ENCODE results near the gene TMEM238.

Gene TMEM238

DNA sequence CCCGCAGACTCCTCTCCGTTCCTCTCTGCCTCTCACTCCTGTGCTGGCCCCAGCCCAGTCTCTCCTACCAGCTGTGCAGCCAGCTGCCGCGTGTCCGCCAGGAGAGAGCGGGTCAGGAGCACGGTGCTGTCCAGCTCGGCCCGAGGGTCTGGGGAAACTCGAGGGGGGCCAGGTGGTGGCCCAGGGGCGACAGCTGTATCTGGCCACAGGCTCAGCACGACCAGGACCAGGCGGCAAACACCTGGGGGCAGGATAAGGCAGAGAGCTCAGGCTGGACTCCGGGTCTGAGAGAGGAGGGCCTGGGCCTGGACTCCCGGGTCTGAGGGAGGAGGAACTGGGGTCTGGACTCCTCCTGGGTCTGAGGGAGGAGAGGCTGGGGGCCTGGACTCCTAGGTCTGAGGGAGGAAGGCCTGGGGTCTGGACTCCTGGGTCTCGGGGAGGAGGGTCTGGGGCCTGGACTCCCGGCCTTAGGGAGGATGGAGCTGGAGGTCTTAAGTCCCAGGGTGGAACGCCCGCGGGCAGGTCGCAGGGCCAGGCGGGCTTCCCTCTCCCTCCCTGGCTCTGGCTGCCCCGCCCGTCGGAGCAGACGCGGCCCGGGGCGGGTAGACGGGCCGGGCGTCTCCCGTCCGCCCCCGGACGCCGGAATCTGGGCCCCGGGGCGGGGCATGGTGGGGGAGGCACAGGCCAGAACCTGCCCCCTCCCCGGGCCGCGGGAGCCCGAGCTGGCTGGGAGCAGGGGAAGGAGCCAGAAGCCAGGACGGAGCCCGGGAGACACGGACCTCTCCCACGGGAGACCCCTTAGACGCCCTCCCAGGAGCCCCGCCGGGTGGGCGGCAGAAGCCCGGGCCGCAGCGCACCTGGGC, 15.2 kb downstream of the TMEM238 start:
- H4K8ac ChIP-seq (ENCODE audit: low read depth, low read length) = peak overlapping the region; percentile 67
- H4K12ac ChIP-seq (ENCODE audit: low read depth, low read length) = peak overlapping the region; percentile 0
- no peak overlapping the region for H3K23ac ChIP-seq (ENCODE audit: low read length)
- H3K18ac ChIP-seq (ENCODE audit: low read length) = peak overlapping the region; percentile 74
- DNase-seq = peak in 1 of 2 donors; percentile 55
- no peaks in the 10 kb centered on the region for H3K27me3 ChIP-seq (ENCODE audit: insufficient read depth, low read length)
- no CpG with 5 or more reads among the region's 54 CpGs for WGBS (ENCODE audit: extremely low coverage, insufficient coverage, insufficient read length)
- H3K9ac ChIP-seq (ENCODE audit: low read length) = peak overlapping the region; percentile 52
- H4K91ac ChIP-seq (ENCODE audit: low read depth, low read length) = peak overlapping the region; percentile 72
- peaks cover 21 to 25% of the 10 kb centered on the region in 2 experiments for H3K36me3 ChIP-seq (ENCODE audit: control insufficient read depth in 1 of 2, insufficient read depth in 2 of 2, low read length in 2 of 2)
- H3K79me2 ChIP-seq (ENCODE audit: control insufficient read depth, insufficient read depth, low read length, poor library complexity) = peaks cover 14% of the 10 kb centered on the region
- H2AK5ac ChIP-seq (ENCODE audit: low read length) = peak overlapping the region; percentile 6
- peak overlapping the region; percentile 32 for H2AFZ ChIP-seq (ENCODE audit: insufficient read depth, low read length, poor library complexity)
- no peaks in the 10 kb centered on the region for H3K9me3 ChIP-seq (ENCODE audit: insufficient read depth, low read depth, low read length)
- peak overlapping the region; percentile 53 for H2BK12ac ChIP-seq (ENCODE audit: low read length)
- H2BK5ac ChIP-seq (ENCODE audit: low read depth, low read length, poor library complexity) = peak overlapping the region; percentile 50
- peak overlapping the region; percentile 60 for H3K4me2 ChIP-seq (ENCODE audit: low read length)
- peaks cover 29 to 34% of the 10 kb centered on the region in 2 experiments for H3K4me1 ChIP-seq (ENCODE audit: control insufficient read depth in 1 of 2, insufficient read depth in 2 of 2, low read length in 2 of 2)
- H3K14ac ChIP-seq (ENCODE audit: low read length) = peak overlapping the region; percentile 62
- peak overlapping the region; percentile 0 for H3K4ac ChIP-seq (ENCODE audit: low read depth, low read length)
- peak overlapping the region; percentile 72 for H3K27ac ChIP-seq (ENCODE audit: low read depth, low read length)
- H2BK120ac ChIP-seq (ENCODE audit: insufficient read depth, low read length, poor library complexity) = peak overlapping the region; percentile 33
- H3K79me1 ChIP-seq (ENCODE audit: low read length) = peaks cover 39% of the 10 kb centered on the region
- peak overlapping the region; percentile 70 for H3K4me3 ChIP-seq (ENCODE audit: low read depth, low read length)

DNA sequence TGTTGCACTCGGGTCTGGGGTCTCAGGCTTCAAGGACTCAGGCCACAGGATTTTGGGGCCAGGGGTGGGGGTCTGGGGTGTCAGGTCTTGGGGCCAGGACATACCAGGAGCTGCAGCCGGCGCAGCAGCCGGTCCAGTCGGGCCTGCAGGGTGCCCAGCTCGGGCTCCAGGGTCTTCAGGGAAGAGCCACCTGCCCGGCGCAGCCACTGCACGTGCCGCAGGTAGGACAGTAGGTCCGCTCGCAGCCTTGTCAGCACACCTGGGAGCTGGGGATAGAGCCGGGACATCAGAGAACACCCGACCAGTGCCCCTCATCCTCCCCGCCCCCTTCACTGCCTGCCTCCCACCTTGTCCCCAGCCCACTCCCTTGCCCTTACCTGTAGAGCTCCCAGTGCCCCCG, 16.0 kb downstream of the TMEM238 start:
- WGBS (ENCODE audit: extremely low coverage, insufficient coverage, insufficient read length) = no CpG with 5 or more reads among the region's 16 CpGs
- Histone ChIP-seq H3K4ac (ENCODE audit: low read depth, low read length) (no peak overlapping the region), H2AFZ (ENCODE audit: insufficient read depth, low read length, poor library complexity) (no peak overlapping the region)

DNA sequence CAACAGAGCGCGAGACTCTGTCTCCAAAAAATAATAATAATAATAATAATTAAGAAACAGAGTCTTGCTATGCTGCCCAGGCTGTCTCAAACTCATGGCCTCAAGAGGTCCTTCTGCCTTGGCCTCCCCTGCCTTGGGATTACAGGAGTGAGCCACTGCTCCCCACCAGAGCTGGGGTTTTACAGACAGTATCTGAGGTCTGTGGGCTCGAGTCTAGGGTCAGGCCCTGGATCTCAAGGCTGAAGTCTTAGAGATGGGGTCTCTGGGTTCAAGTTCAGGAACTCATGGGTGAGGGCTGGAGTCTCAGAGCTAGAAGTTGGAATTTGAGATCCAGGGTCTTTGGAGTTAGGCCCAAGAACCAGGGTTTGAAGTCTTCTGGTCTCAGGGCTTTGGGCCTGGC, 17.3 kb downstream of the TMEM238 start:
- Histone ChIP-seq H2AFZ (ENCODE audit: insufficient read depth, low read length, poor library complexity) (no peak overlapping the region), H4K8ac (ENCODE audit: low read depth, low read length) (no peak overlapping the region), H3K4me2 (ENCODE audit: low read length) (no peak overlapping the region), H3K27ac (ENCODE audit: low read depth, low read length) (no peak overlapping the region), H3K79me1 (ENCODE audit: low read length) (peaks cover 25% of the 10 kb centered on the region), H3K14ac (ENCODE audit: low read length) (no peak overlapping the region), H2AK5ac (ENCODE audit: low read length) (no peak overlapping the region), H2BK12ac (ENCODE audit: low read length) (no peak overlapping the region), H3K36me3 (ENCODE audit: control insufficient read depth in 1 of 2, insufficient read depth in 2 of 2, low read length in 2 of 2) (peaks cover 21 to 25% of the 10 kb centered on the region in 2 experiments), H3K27me3 (ENCODE audit: insufficient read depth, low read length) (no peaks in the 10 kb centered on the region), H3K9ac (ENCODE audit: low read length) (no peak overlapping the region), H3K4me3 (ENCODE audit: low read depth, low read length) (no peak overlapping the region), H2BK120ac (ENCODE audit: insufficient read depth, low read length, poor library complexity) (no peak overlapping the region), H3K79me2 (ENCODE audit: control insufficient read depth, insufficient read depth, low read length, poor library complexity) (peaks cover 14% of the 10 kb centered on the region), H3K4me1 (ENCODE audit: control insufficient read depth in 1 of 2, insufficient read depth in 2 of 2, low read length in 2 of 2) (peaks cover 15 to 16% of the 10 kb centered on the region in 2 experiments), H2BK5ac (ENCODE audit: low read depth, low read length, poor library complexity) (no peak overlapping the region), H3K23ac (ENCODE audit: low read length) (no peak overlapping the region), H4K91ac (ENCODE audit: low read depth, low read length) (no peak overlapping the region), H3K18ac (ENCODE audit: low read length) (no peak overlapping the region), H3K9me3 (ENCODE audit: insufficient read depth, low read depth, low read length) (no peaks in the 10 kb centered on the region), H3K4ac (ENCODE audit: low read depth, low read length) (no peak overlapping the region), H4K12ac (ENCODE audit: low read depth, low read length) (no peak overlapping the region)
- no peak for DNase-seq
- no CpG with 5 or more reads among the region's 3 CpGs for WGBS (ENCODE audit: extremely low coverage, insufficient coverage, insufficient read length)

More for the DNA sequence above, 16.0 kb downstream of the TMEM238 start:
- Histone ChIP-seq H3K27me3 (ENCODE audit: insufficient read depth, low read length) (no peaks in the 10 kb centered on the region), H2AK5ac (ENCODE audit: low read length) (no peak overlapping the region), H2BK12ac (ENCODE audit: low read length) (no peak overlapping the region), H2BK120ac (ENCODE audit: insufficient read depth, low read length, poor library complexity) (no peak overlapping the region), H3K4me3 (ENCODE audit: low read depth, low read length) (no peak overlapping the region), H3K4me1 (ENCODE audit: control insufficient read depth in 1 of 2, insufficient read depth in 2 of 2, low read length in 2 of 2) (peaks cover 22 to 25% of the 10 kb centered on the region in 2 experiments), H3K79me1 (ENCODE audit: low read length) (peaks cover 31% of the 10 kb centered on the region), H3K9ac (ENCODE audit: low read length) (no peak overlapping the region), H4K91ac (ENCODE audit: low read depth, low read length) (no peak overlapping the region), H3K14ac (ENCODE audit: low read length) (no peak overlapping the region), H3K23ac (ENCODE audit: low read length) (no peak overlapping the region), H3K36me3 (ENCODE audit: control insufficient read depth in 1 of 2, insufficient read depth in 2 of 2, low read length in 2 of 2) (peaks cover 21 to 25% of the 10 kb centered on the region in 2 experiments), H4K12ac (ENCODE audit: low read depth, low read length) (no peak overlapping the region), H3K79me2 (ENCODE audit: control insufficient read depth, insufficient read depth, low read length, poor library complexity) (peaks cover 14% of the 10 kb centered on the region), H2BK5ac (ENCODE audit: low read depth, low read length, poor library complexity) (no peak overlapping the region), H3K27ac (ENCODE audit: low read depth, low read length) (no peak overlapping the region), H3K9me3 (ENCODE audit: insufficient read depth, low read depth, low read length) (no peaks in the 10 kb centered on the region), H3K4me2 (ENCODE audit: low read length) (no peak overlapping the region), H4K8ac (ENCODE audit: low read depth, low read length) (no peak overlapping the region), H3K18ac (ENCODE audit: low read length) (no peak overlapping the region)
- DNase-seq = no peak

DNA sequence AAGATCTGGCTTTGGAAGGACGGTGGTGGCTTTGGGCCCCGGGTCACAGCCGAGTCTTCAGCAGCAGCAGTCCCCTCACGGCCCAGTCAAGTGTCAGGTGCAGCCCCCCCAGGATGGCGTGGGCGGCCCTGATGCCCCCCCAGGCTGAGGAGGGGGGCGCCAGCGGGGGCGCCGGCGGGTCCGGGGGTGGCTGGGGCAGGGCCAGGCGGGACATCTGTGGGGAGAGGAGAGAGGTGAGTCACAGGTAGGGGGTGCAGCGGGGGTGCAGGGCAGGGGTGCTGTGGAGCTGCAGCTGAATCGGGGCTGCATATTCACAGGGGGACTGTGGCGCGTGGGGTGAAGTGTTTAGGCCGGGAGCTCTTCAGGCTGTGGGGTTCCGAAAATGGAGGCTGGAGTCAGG, 18.1 kb downstream of the TMEM238 start:
- DNase-seq = no peak
- H3K18ac ChIP-seq (ENCODE audit: low read length) = no peak overlapping the region
- peaks cover 13 to 14% of the 10 kb centered on the region in 2 experiments for H3K4me1 ChIP-seq (ENCODE audit: control insufficient read depth in 1 of 2, insufficient read depth in 2 of 2, low read length in 2 of 2)
- H3K79me1 ChIP-seq (ENCODE audit: low read length) = peaks cover 24% of the 10 kb centered on the region
- no peaks in the 10 kb centered on the region for H3K9me3 ChIP-seq (ENCODE audit: insufficient read depth, low read depth, low read length)
- no peak overlapping the region for H3K4me2 ChIP-seq (ENCODE audit: low read length)
- H2BK12ac ChIP-seq (ENCODE audit: low read length) = no peak overlapping the region
- H3K14ac ChIP-seq (ENCODE audit: low read length) = no peak overlapping the region
- no peak overlapping the region for H2AK5ac ChIP-seq (ENCODE audit: low read length)
- WGBS (ENCODE audit: extremely low coverage, insufficient coverage, insufficient read length) = no CpG with 5 or more reads among the region's 19 CpGs
- no peak overlapping the region for H4K12ac ChIP-seq (ENCODE audit: low read depth, low read length)
- no peak overlapping the region for H3K23ac ChIP-seq (ENCODE audit: low read length)
- H3K36me3 ChIP-seq (ENCODE audit: control insufficient read depth in 1 of 2, insufficient read depth in 2 of 2, low read length in 2 of 2) = peaks cover 21 to 25% of the 10 kb centered on the region in 2 experiments
- no peak overlapping the region for H3K4ac ChIP-seq (ENCODE audit: low read depth, low read length)
- no peaks in the 10 kb centered on the region for H3K27me3 ChIP-seq (ENCODE audit: insufficient read depth, low read length)
- H4K8ac ChIP-seq (ENCODE audit: low read depth, low read length) = no peak overlapping the region
- no peak overlapping the region for H3K9ac ChIP-seq (ENCODE audit: low read length)
- H2BK5ac ChIP-seq (ENCODE audit: low read depth, low read length, poor library complexity) = no peak overlapping the region
- H4K91ac ChIP-seq (ENCODE audit: low read depth, low read length) = no peak overlapping the region
- peaks cover 14% of the 10 kb centered on the region for H3K79me2 ChIP-seq (ENCODE audit: control insufficient read depth, insufficient read depth, low read length, poor library complexity)
- no peak overlapping the region for H3K4me3 ChIP-seq (ENCODE audit: low read depth, low read length)
- H3K27ac ChIP-seq (ENCODE audit: low read depth, low read length) = no peak overlapping the region
- no peak overlapping the region for H2BK120ac ChIP-seq (ENCODE audit: insufficient read depth, low read length, poor library complexity)
- H2AFZ ChIP-seq (ENCODE audit: insufficient read depth, low read length, poor library complexity) = no peak overlapping the region
